IMR-90 (cell line): Measurements from ENCODE around the gene BACH1.

Source experiments
- POLR2A ChIP-seq: IDR thresholded peaks from 2 replicates; pipeline ENCODE4 v1.6.1; 2012; ENCODE audit warnings: mild to moderate bottlenecking, low read depth, low read length
- RCOR1 ChIP-seq: IDR thresholded peaks from 2 replicates; pipeline ENCODE4 v1.6.1; 2012; ENCODE audit warnings: mild to moderate bottlenecking, low read length, improper control_type of control experiment; ENCODE audit not compliant: insufficient replicate concordance
- RFX5 ChIP-seq: IDR thresholded peaks from 2 replicates; pipeline ENCODE4 v1.8.0; 2012; ENCODE audit warnings: low read depth, mild to moderate bottlenecking, low read length, moderate library complexity
- TF ChIP-seq, protein P1 (sequence below): conservative IDR thresholded peaks from 2 replicates; pipeline ENCODE4 v1.5.1; 2012; ENCODE audit warnings: mild to moderate bottlenecking, low read depth, low read length, improper control_type of control experiment

DNA sequence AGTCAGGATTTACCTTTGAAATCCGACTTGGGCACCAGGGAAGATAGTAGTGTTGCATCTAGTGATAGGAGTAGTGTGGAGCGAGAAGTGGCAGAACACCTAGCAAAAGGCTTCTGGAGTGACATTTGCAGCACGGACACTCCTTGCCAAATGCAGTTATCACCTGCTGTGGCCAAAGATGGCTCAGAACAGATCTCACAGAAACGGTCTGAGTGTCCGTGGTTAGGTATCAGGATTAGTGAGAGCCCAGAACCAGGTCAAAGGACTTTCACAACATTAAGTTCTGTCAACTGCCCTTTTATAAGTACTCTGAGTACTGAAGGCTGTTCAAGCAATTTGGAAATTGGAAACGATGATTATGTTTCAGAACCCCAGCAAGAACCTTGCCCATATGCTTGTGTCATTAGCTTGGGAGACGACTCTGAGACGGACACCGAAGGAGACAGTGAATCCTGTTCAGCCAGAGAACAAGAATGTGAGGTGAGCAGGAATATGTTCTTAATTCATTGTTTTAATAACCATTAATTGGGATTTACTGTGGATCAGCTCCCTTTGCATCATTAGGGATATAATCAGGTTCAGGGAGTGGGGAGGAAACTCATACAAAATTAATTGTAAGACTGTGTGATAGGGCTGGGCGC lies 28.3 kb downstream of the BACH1 start:
- TF ChIP-seq POLR2A (no peak), RFX5 (no peak), RCOR1 (no peak)
- TF ChIP-seq, protein P1, sequence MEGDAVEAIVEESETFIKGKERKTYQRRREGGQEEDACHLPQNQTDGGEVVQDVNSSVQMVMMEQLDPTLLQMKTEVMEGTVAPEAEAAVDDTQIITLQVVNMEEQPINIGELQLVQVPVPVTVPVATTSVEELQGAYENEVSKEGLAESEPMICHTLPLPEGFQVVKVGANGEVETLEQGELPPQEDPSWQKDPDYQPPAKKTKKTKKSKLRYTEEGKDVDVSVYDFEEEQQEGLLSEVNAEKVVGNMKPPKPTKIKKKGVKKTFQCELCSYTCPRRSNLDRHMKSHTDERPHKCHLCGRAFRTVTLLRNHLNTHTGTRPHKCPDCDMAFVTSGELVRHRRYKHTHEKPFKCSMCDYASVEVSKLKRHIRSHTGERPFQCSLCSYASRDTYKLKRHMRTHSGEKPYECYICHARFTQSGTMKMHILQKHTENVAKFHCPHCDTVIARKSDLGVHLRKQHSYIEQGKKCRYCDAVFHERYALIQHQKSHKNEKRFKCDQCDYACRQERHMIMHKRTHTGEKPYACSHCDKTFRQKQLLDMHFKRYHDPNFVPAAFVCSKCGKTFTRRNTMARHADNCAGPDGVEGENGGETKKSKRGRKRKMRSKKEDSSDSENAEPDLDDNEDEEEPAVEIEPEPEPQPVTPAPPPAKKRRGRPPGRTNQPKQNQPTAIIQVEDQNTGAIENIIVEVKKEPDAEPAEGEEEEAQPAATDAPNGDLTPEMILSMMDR, result no peak
